ENCODE measurements around the gene STX1A.

- TF ChIP-seq EZH2 (IDR thresholded peaks at IDR 0.05; ENCODE audit: insufficient read depth, poor library complexity, severe bottlenecking) (no peak), EZH2phosphoT487 (IDR thresholded peaks at IDR 0.05; ENCODE audit: insufficient read depth, low read depth) (no peak)
Observed at GRCh38 chr7:73717025-73717807, 2.3 kb downstream of the STX1A start.
